ENCODE measurements around the gene IL16. TPM values are rescaled to one million over a fixed set of nuclear protein-coding genes. Genes with fewer than 3 reads are reported as not detected.
A peak's percentile ranks its signal among the peaks of the same experiment; 100 is the strongest.

Gene IL16
- total and polyA plus RNA-seq, 9 of the 15 experiments (the other 6 are each of a cell fraction or from before 2014, with no cell fraction given), result 1.4 to 18.8 (median 10.6) TPM

DNA sequence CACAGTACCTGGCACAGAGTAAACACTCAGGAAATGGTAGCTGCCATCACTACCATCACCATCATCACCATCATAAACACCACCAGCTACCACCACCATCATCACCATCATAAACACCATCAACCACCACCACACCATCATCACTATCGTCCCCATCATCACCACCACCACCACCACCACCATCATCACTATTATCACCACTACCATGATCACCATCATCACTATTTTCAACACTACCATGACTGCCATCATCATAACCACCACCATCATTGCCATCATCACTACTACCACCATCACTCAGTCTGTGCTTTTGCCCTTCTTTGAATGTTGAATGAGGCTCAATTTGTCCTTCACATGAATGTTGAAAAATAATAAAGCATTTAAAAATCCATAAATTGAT lies 21.2 kb upstream of the IL16 start:
- no peak overlapping the region for H3K4me2 ChIP-seq (ENCODE audit: insufficient read depth, low read length)
- ATAC-seq (no peak), DNase-seq (ENCODE audit: extremely low read depth in 1 of 4, low spot score in 3 of 4) (no peak), FAIRE-seq (no peak)
- no peaks in the 10 kb centered on the region for H3K9me1 ChIP-seq (ENCODE audit: control insufficient read depth, insufficient read depth, low read length)
- POLR2A ChIA-PET, result no interaction called here
- H4K20me1 ChIP-seq (replicated peaks; ENCODE audit: control insufficient read depth, insufficient read depth, low read length), result no peaks in the 10 kb centered on the region
- no peak overlapping the region for H2AFZ ChIP-seq (ENCODE audit: low read depth, low read length)
- BruUV-seq (replicated peaks), result no TSS peak
- H3K27me3 ChIP-seq (ENCODE audit: control insufficient read depth in 2 of 2, insufficient read depth in 2 of 2, low read length in 2 of 2), result no peaks in the 10 kb centered on the region
- CTCF ChIA-PET (ENCODE audit: low intra/inter-chr PET ratio), result no interaction called here
- peaks cover 6% of the 10 kb centered on the region; the same call in 2 of the 3 replicates for H3K36me3 ChIP-seq (ENCODE audit: control insufficient read depth, insufficient read depth, low read length)
- WGBS (ENCODE audit: insufficient coverage, low coverage, missing lambda C conversion rate), result 36% methylated on average over 1 of the region's 1 CpG
- H3K4me3 ChIP-seq, result no peak overlapping the region
- in situ Hi-C loops (cut with MboI) (no loop called here), intact Hi-C loops (cut with micrococcal nuclease) (no loop called here)
- H3K4me1 ChIP-seq (replicated peaks in 1 of 2; ENCODE audit: control insufficient read depth in 2 of 2, insufficient read depth in 2 of 2, low read length in 2 of 2), result peaks cover 4 to 7% of the 10 kb centered on the region in 2 experiments; a peak in 4 of 5 replicates
- H3K79me2 ChIP-seq (ENCODE audit: control insufficient read depth, insufficient read depth, low read length), result no peaks in the 10 kb centered on the region
- 0 out of 2 replicates have a peak, but pooled peaks have one; percentile 35 for TF ChIP-seq EHMT2 (IDR thresholded peaks at IDR 0.05)
- TF ChIP-seq, protein P1, sequence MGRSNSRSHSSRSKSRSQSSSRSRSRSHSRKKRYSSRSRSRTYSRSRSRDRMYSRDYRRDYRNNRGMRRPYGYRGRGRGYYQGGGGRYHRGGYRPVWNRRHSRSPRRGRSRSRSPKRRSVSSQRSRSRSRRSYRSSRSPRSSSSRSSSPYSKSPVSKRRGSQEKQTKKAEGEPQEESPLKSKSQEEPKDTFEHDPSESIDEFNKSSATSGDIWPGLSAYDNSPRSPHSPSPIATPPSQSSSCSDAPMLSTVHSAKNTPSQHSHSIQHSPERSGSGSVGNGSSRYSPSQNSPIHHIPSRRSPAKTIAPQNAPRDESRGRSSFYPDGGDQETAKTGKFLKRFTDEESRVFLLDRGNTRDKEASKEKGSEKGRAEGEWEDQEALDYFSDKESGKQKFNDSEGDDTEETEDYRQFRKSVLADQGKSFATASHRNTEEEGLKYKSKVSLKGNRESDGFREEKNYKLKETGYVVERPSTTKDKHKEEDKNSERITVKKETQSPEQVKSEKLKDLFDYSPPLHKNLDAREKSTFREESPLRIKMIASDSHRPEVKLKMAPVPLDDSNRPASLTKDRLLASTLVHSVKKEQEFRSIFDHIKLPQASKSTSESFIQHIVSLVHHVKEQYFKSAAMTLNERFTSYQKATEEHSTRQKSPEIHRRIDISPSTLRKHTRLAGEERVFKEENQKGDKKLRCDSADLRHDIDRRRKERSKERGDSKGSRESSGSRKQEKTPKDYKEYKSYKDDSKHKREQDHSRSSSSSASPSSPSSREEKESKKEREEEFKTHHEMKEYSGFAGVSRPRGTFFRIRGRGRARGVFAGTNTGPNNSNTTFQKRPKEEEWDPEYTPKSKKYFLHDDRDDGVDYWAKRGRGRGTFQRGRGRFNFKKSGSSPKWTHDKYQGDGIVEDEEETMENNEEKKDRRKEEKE (IDR thresholded peaks at IDR 0.05; ENCODE audit: borderline replicate concordance in 1 of 2, control insufficient read depth in 1 of 2, low read depth in 2 of 2, low read length in 1 of 2), result 0 out of 4 replicates have a peak, but pooled peaks of 1 of the 2 experiments have one; percentile 46
- TF ChIP-seq, protein P2, sequence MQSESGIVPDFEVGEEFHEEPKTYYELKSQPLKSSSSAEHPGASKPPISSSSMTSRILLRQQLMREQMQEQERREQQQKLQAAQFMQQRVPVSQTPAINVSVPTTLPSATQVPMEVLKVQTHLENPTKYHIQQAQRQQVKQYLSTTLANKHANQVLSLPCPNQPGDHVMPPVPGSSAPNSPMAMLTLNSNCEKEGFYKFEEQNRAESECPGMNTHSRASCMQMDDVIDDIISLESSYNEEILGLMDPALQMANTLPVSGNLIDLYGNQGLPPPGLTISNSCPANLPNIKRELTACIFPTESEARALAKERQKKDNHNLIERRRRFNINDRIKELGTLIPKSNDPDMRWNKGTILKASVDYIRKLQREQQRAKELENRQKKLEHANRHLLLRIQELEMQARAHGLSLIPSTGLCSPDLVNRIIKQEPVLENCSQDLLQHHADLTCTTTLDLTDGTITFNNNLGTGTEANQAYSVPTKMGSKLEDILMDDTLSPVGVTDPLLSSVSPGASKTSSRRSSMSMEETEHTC (IDR thresholded peaks at IDR 0.05), result no peak
- 0 out of 4 replicates have a peak, but pooled peaks of 1 of the 2 experiments have one; percentile 19 for TF ChIP-seq KDM1A (IDR thresholded peaks at IDR 0.05)
- no peak overlapping the region for H3K27ac ChIP-seq (ENCODE audit: extremely low read depth, low read depth, low read length)
- H3K9ac ChIP-seq (ENCODE audit: insufficient read depth in 1 of 2, low read depth in 2 of 2, low read length in 2 of 2), result no peak overlapping the region
- H3K9me3 ChIP-seq (replicated peaks; ENCODE audit: control insufficient read depth, insufficient read depth, low read depth, low read length), result no peaks in the 10 kb centered on the region
